SH-SY5Y (cell line): Measurements from ENCODE around the gene NAGK.

Experiments
- GATA2 ChIP-seq: IDR thresholded peaks from 2 replicates; pipeline ENCODE4 v1.6.1; 2011; ENCODE audit warnings: mild to moderate bottlenecking, low read depth, low read length
- GATA3 ChIP-seq: IDR thresholded peaks from 2 replicates; pipeline ENCODE4 v1.6.1; 2011; ENCODE audit warnings: low read depth, mild to moderate bottlenecking, low read length, moderate library complexity

The NAGK gene

DNA sequence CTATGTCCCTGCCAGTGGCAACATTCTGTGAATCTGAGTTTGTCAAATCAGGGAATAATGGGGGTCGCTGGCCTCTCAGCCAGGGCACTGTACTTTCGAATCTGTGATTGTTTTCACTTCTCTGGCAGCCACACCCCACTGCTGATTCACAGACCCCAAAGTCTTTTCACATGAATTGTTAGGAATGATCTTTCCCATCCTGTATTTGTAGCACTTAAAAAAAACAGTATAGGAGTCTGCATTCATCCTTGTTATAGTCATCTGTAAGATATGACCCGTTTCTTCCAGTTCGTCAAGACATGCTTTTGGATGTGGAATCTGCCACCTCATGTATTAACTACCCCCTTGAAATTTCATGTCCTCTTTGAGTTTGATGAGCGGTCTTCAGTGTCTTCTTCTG is 928 bp downstream of the NAGK start:
- no peak for TF ChIP-seq GATA2
- TF ChIP-seq GATA3 = no peak

DNA sequence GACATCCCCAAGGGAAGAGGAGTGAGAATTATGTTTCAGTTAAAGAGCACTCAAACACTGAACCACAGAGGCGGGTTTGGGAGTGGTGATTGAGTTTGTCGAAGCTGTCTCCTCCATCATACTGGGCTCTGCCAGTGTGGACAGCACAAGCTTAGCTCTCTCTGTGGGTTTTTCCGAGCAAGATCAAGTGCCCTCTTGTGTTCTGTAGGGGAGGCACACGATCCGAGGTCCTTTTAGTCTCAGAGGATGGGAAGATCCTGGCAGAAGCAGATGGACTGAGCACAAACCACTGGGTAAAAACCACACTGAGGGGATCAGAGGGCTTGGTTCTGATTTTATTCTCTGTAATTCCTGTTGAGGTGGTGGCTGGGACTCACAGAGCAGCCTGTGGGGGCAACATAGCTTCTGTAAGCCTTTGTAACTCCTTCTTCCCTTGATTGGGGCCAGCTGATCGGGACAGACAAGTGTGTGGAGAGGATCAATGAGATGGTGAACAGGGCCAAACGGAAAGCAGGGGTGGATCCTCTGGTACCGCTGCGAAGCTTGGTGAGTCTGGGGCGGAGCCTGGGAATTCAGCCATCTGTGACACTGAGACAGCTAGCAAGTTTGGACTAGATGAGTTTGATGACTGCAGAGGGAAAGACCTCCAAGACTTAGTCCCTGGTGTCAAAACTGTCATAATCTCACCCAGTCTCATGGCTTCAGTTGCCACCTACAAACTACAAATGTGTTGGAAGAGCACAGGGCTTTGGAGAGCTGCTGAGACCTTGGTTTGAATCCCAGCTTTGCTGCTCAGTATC is 2.0 kb downstream of the NAGK start:
- TF ChIP-seq GATA2 = no peak
- no peak for TF ChIP-seq GATA3

DNA sequence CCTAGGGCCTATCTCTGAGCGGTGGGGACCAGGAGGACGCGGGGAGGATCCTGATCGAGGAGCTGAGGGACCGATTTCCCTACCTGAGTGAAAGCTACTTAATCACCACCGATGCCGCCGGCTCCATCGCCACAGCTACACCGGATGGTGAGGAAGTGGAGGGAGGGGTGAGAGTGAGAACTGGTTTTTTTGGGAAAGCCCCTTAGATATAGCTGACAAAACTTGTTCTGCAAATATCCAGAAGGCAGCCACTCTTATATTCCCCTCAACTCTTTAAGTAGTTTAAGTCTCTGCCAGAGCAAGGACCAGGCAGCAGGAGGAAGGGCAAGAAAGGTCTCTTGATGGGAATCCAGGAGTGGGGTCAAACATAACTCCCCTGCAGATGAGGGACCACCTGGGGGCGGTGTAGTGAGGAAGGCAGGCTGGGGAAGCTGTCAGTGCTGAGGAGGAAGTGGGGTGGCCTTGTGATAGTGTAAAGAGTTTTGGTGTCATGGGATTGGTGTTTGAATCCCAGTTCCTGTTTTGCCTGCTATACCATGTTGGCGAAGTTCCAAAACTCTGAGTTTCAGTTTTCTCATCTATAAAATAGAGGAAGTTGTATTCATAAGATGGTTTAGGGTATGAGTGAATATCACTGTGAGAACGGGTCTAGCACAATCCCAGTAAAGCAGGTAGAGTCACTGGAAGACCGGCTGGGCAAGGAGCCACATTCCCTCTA is 3.4 kb downstream of the NAGK start:
- TF ChIP-seq GATA2 = no peak
- no peak for TF ChIP-seq GATA3

DNA sequence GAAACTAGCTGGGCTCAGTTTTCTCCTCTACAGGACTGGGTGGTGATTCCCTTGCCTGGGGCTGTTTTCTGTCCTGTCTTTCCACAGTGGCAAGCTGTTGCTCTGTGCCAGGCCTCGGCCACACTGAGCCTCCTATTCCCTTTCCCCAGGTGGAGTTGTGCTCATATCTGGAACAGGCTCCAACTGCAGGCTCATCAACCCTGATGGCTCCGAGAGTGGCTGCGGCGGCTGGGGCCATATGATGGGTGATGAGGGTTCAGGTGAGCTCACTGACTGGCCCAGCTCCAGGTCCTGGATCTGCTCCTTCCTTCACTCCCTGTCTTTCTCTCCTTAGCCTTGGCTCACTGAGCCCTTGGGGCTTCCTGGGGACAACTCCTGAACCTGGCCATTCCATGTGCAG is 4.0 kb downstream of the NAGK start:
- TF ChIP-seq GATA2 (no peak), GATA3 (no peak)

DNA sequence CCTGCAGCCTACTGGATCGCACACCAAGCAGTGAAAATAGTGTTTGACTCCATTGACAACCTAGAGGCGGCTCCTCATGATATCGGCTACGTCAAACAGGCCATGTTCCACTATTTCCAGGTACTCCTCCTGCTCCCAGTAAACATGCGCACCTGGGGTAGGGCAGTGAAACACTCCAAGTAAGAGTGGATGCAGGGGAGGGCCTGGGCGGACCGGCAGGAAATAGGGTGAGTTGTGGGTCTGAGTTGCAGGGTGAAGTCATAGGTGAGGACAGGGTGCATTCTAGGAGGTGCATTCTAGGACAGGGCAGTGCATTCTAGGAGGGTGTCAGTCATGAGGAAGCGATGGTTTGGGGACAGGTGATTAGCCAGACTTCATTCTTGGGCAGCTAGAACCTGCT is 5.0 kb downstream of the NAGK start:
- TF ChIP-seq GATA2 (no peak), GATA3 (no peak)

DNA sequence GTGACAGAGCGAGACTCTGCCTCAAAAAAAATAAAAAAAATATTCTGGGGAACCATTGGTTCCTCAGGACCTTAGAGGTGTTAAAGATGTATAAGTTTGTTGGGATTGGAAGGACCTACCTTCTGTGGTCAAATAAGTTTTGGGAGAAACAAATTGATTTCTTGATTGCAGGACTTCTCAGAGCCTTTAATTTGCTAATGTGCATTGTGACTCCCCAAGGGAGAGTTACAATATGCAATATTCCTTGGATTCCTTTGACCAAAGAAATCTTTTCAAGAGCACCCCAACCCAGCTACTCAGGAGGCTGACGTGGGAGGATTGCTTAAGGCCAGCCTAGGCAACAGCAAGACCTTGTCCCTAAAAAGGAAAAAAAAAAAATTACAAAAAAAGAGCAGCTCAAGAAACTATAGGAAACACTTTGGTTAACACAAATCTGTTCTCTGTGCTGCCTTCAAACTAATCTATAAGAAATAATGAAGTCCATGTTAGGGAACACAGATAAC is 6.5 kb downstream of the NAGK start:
- TF ChIP-seq GATA3 (no peak), GATA2 (no peak)

DNA sequence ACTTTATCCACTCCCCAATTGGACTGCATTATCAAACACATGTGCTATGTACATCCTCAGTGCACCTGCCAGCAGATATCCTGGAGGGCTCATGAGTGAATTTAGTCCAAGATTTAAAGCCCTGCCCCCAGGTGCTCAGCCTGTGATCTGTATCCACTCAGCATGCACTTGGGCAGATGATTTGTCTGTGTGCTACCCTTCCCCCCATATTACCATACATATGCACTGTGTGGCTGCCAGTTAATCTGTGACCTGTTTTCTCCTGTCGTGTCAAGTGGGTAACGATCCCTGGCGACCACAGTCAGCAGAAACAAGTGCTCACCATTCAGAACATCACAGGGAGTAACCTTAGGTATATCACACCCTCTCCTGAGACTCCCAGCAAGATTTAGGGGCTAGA is 10.2 kb downstream of the NAGK start:
- TF ChIP-seq GATA3 (no peak), GATA2 (no peak)

DNA sequence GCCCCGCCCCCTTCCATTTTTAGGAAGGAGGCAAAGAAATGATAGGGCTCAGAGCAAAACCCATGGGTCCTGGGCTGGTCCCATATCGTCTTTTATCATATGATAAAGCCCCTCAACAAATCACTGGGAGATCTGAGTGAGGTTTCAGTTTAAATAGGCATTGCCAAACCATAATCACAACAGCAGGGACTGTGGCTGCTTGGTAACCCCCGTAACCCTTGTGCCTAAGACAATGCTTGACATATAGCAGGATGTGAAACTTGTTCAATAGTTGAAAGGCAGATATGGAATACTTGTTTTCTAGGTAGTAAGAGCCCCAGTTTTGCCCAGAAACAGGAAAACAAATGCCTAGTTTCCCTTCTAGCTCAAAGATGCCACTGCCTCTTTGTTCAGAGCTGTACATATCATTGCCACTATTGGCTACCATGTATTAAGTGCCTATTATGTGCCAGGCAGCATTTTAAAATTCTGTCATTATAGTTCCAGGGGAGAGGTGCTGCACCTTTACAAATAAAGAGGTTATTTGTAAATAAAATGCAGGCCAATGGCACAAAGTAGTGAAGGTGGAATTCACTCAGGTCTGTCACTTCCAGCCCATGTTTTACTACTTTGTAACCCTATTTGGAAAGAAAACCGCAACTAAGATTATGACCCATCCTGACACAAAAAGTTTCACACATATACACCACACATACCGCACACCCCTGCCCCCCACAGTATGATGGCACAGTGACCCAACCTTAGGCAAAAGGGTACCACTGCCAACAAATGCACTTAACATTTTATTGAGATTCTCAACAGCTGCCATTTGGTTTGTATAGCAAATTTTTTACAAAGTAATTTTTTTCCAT is 14.2 kb downstream of the NAGK start:
- TF ChIP-seq GATA2 (no peak), GATA3 (no peak)

DNA sequence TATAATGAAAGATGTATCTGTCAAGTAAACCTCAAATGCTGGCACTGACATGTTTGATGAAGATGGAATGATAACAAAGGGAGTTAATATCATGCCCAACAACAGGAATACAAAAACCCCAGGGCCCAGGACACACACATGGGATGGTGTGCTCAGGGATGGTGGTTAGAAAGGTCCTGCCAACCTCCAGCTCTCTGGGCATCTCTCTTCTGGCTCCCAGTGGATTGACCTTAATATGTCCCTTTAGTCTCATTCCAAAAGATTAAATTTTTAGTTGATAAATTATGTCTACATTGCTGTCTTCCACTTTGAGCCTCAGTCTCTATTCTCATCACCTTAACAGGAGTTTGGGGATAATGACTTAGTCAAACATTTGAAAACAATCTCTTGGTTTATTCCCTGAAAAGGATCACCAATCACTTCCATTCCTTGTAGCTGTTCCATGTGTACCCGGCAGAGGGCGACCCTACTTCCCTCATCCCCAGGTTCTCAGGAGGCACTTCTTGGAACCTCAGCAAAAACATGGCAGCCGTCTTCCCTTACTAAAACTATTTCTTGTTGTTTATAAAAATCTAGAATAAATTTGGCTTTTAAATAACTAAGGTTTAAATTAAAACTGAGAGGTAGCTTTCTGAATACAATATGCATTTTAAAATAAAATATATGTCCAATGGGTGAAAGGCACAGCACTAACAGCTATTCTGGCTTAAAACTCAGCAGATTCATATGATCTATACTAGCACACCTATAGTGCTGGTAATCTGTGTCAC is 31.9 kb downstream of the NAGK start:
- no peak for TF ChIP-seq GATA2
- no peak for TF ChIP-seq GATA3

DNA sequence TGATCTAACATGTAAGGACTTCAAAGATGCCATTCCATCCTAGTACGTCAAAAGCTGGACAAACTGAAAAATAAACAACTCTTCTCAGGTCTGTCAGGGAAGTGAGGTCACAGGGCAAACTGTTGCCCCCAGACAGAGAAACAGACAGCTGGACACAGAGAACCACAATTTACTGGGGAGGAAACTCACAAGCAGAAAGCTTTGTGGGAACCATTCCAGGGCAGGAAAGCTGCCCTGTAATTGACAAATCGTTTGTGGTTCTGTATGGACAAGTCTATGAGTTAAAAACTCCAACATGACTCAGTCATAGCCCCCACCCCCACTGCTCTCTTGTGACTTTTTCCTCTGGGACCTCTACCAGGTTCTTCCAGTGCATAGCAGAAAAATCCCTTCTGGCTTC is 33.2 kb downstream of the NAGK start:
- TF ChIP-seq GATA3 (no peak), GATA2 (no peak)

DNA sequence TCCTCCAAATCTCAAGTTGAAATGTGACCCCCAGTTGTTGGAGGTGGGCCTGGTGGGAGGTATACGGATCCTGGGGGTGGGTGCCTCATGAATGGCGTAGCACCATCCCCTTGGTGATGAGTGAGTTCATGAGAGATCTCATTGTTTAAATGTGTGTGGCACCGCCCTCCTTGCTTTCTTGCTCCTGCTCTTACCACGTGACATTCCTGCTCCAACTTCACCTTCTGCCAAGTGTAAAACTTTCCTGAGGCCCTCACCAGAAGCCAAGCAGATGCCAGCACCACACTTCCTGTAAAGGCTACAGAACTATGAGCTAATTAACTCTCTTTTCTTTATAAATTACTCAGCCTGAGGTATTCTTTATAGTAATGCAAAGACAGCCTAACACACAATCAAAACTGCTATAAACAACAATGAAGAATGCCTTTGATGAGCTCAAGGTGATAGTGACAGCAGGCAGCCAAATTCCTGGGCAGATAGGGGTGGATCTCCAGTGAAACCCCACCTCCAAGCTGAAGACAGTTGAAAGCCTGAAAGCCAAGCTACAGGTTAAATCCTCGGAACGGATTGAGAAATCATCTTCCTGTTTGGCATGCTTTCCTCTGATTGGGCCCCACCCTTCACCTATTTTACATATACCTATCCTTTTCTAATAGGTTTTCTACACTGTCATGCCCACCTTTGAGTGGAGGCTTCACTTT is 34.7 kb downstream of the NAGK start:
- TF ChIP-seq GATA2 (no peak), GATA3 (no peak)

DNA sequence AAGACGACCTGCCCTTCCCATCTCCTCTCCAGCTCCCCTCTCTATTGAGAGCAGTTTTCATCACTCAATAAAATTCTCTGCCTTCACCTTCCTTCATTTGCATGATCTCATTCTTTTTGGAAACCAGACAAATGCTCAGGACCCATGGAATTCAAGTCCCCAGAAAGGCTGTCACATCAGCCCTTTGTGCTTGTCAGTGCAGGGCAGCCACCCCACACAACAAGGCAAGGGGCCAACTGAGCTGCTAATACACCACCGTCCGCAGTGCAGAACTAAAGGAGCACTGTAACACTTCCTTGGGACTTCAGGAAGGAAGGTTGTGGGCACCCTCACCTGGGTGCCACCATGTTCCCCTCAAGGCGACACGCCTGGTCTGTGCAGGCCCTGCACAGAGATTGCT is 35.4 kb downstream of the NAGK start:
- TF ChIP-seq GATA3 (no peak), GATA2 (no peak)

DNA sequence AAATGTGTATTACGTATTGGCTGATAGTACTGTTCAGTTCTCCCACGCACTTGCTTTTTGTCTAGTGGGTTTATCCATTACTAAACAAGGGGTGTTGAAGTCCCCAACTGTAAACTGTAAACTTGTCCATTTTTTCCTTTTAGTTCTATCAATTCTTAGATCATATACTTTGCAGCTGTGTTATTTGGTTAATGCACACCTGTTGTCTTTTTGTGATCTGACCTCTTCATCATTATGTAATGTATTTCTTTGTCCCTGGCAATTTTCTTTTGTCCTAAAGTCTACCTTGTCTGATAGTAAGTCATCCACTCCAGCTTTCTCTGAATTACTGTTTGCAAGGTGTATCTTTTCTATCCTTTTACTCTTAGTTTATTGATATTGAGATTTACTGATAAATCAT is 39.6 kb downstream of the NAGK start:
- TF ChIP-seq GATA3 (no peak), GATA2 (no peak)

DNA sequence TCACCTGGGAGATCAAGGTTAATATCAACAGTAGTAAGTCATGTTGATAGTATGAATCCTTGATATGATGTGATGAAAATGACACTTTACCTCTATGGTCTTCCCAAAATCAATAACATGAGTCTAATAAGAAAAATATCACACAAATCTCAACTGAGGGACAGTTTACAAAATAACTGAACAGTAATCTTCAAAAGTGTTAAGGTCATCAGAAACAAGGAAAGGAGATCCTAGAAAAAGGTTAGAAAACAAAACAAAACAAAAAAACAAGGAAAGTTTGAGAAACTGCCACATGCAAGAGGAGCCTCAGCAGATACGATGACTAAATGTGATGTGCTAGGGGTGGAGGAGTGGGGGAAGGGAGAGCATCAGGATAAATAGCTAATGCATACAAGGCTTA is 45.4 kb downstream of the NAGK start:
- no peak for TF ChIP-seq GATA3
- no peak for TF ChIP-seq GATA2
